OCI-LY3 (cell line): Measurements from ENCODE around the gene SASH1.

ENCODE experiments used
- H2AFZ ChIP-seq: fragments of 200-600, 300-600 bp; shearing (Covaris generic); 2 replicates; pipeline ENCODE4 v1.6.0; 2014; ENCODE audit warnings: antibody characterized with exemption, low read depth, low read length
- H3K27ac ChIP-seq: fragments of 200-600, 300-600 bp; sonication (generic); 2 replicates; pipeline ENCODE4 v1.5.1; 2014; ENCODE audit warnings: mild to moderate bottlenecking, low read length, moderate library complexity, mixed read lengths
- H3K27me3 ChIP-seq: fragments of 200-600, 300-600 bp; sonication (generic); 2 replicates; pipeline ENCODE4 v1.6.1; 2014; ENCODE audit warnings: low read depth, low read length, mixed read lengths
- H3K36me3 ChIP-seq: fragments of 200-600, 300-600 bp; sonication (generic); replicated peaks from 2 replicates; pipeline ENCODE3; 2014; ENCODE audit warnings: low read depth, low read length, mixed read lengths
- H3K4me1 ChIP-seq: fragments of 300-600, 200-600 bp; sonication (generic); 2 replicates; pipeline ENCODE4 v1.6.1; 2014; ENCODE audit warnings: low read length, mixed read lengths
- H3K4me2 ChIP-seq: fragments of 200-600, 300-600 bp; sonication (generic); 2 replicates; pipeline ENCODE4 v1.6.1; 2014; ENCODE audit warnings: low read length, mixed read lengths
- H3K4me3 ChIP-seq: fragments of 300-600, 200-600 bp; sonication (generic); 2 replicates; pipeline ENCODE4 v1.5.1; 2014; ENCODE audit warnings: antibody characterized with exemption, mild to moderate bottlenecking, low read length, moderate library complexity
- H3K79me2 ChIP-seq: fragments of 300-600, 200-600 bp; shearing (Covaris generic); 2 replicates; pipeline ENCODE4 v1.6.1; 2014; ENCODE audit warnings: mild to moderate bottlenecking, low read length, mixed read lengths
- H3K9ac ChIP-seq: fragments of 300-600, 200-600 bp; shearing (Covaris generic); 2 replicates; pipeline ENCODE4 v1.6.0; 2014; ENCODE audit warnings: mild to moderate bottlenecking, low read length, moderate library complexity
- H3K9me3 ChIP-seq: fragments of 200-600, 300-600 bp; shearing (Covaris generic); 2 replicates; pipeline ENCODE4 v1.6.1; 2014; ENCODE audit warnings: low read length, mixed read lengths; ENCODE audit not compliant: insufficient read depth
- H4K20me1 ChIP-seq: fragments of 200-600, 300-600 bp; sonication (generic); 2 replicates; pipeline ENCODE4 v1.6.1; 2016; ENCODE audit warnings: low read length, mixed read lengths; ENCODE audit not compliant: insufficient read depth
- EZH2phosphoT487 ChIP-seq: fragments of 200-600 bp; shearing (Covaris generic); IDR thresholded peaks from 2 replicates; pipeline ENCODE4 v1.6.1; 2018; ENCODE audit warnings: antibody characterized with exemption, mixed run types, low read depth
- TF ChIP-seq, protein P1 (sequence below): fragments of 200-600, 300-600 bp; sonication (generic); IDR thresholded peaks from 2 replicates; pipeline ENCODE4 v1.5.1; 2014; ENCODE audit warnings: antibody characterized with exemption, low read length, low read depth

SASH1 gene

DNA sequence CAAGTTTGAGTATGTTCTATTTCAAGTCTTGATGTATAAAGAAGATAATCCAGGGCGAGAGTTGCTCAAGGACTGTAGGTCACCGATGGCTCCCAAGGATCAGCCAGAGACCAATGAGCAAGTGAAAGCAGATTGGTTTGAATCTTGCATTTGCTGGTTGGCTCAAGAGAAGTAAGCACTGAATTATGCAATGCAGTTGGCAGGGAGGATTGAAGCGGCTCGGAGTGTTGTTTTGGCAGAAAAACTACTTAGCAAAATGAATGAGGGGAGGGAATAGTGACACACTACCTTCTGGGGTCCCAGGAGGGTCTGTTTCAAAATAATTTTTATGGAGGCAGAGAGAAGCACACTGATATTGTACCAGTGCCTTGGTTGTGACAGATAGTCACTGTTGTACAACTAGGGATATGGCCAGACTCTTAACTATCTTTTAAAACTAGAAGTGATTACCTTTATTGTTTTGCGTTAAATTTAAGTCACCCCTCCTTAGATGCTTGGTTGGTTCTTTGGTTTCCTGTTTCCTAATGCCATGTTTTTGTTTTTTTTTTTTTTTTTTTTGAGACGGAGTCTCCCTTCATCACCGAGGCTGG lies 15.7 kb downstream of the SASH1 start:
- no peaks in the 10 kb centered on the region for H3K4me1 ChIP-seq
- H3K9me3 ChIP-seq, result no peaks in the 10 kb centered on the region
- no peak overlapping the region for H3K4me2 ChIP-seq
- no peak for TF ChIP-seq EZH2phosphoT487
- TF ChIP-seq, protein P1, sequence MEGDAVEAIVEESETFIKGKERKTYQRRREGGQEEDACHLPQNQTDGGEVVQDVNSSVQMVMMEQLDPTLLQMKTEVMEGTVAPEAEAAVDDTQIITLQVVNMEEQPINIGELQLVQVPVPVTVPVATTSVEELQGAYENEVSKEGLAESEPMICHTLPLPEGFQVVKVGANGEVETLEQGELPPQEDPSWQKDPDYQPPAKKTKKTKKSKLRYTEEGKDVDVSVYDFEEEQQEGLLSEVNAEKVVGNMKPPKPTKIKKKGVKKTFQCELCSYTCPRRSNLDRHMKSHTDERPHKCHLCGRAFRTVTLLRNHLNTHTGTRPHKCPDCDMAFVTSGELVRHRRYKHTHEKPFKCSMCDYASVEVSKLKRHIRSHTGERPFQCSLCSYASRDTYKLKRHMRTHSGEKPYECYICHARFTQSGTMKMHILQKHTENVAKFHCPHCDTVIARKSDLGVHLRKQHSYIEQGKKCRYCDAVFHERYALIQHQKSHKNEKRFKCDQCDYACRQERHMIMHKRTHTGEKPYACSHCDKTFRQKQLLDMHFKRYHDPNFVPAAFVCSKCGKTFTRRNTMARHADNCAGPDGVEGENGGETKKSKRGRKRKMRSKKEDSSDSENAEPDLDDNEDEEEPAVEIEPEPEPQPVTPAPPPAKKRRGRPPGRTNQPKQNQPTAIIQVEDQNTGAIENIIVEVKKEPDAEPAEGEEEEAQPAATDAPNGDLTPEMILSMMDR, result no peak
- H3K36me3 ChIP-seq, result no peaks in the 10 kb centered on the region
- H2AFZ ChIP-seq, result no peak overlapping the region
- H3K27ac ChIP-seq, result no peak overlapping the region
- H3K9ac ChIP-seq, result no peak overlapping the region
- no peak overlapping the region for H3K4me3 ChIP-seq
- H3K79me2 ChIP-seq, result no peaks in the 10 kb centered on the region
- H3K27me3 ChIP-seq, result no peaks in the 10 kb centered on the region
- no peaks in the 10 kb centered on the region for H4K20me1 ChIP-seq

DNA sequence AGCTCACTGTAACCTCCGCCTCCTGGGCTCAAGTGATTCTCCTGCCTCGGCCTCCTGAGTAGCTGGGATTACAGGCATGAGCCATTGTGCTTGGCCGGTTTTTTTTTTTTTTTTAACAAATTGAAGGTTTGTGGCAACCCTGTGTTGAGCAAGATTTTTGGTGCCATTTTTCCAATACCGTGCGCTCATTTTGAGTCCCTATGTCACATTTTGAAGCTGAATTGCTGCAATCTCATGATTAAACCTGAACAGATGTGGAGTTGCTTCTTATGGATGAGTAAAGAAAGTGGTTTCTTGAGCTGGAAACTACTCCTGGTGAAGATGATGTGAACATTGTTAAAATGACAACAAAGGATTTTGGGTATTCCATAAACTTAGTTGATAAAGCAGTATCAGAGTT lies 16.6 kb downstream of the SASH1 start:
- H3K36me3 ChIP-seq, result no peaks in the 10 kb centered on the region
- no peak overlapping the region for H3K9ac ChIP-seq
- TF ChIP-seq, protein P1, result no peak
- TF ChIP-seq EZH2phosphoT487, result no peak
- no peaks in the 10 kb centered on the region for H3K79me2 ChIP-seq
- no peak overlapping the region for H2AFZ ChIP-seq
- no peak overlapping the region for H3K27ac ChIP-seq
- H4K20me1 ChIP-seq, result no peaks in the 10 kb centered on the region
- no peaks in the 10 kb centered on the region for H3K27me3 ChIP-seq
- no peak overlapping the region for H3K4me2 ChIP-seq
- H3K4me3 ChIP-seq, result no peak overlapping the region
- no peaks in the 10 kb centered on the region for H3K4me1 ChIP-seq
- no peaks in the 10 kb centered on the region for H3K9me3 ChIP-seq

DNA sequence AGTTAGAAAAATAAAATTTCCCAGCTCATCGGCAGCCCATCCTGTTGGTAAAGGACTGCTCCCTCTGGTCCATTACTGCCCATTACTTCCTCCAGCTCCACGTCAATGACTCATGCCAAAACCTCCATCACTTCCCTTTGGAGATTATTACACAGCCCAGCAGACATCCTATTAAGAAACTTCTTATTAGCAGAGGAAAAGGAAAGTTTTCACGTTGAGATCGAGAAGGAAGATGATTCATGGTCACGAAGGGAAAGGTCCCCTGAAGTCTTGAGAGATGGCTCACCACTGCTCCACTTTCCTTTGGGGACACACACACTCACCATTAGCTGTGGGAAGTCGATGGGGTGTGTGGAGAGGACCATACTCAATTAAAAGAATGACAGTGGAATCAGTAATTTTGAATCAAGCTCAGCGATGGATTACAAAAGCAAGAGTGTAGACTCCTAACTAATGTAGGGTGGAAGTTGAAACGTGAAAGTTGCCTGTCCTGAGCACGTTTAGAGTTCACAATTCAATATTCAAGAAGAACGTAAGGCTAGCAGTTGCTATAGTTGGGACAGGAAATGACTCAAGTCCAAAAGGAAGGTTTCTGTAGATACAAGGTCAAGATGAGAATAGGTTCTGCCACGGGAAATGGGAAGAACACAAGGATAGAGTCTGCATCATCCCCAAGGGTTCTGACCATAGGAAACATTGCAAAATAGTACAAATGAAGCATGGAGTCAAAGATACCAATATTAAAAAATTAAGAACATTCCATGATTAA lies 21.6 kb downstream of the SASH1 start:
- Histone ChIP-seq H3K9ac (no peak overlapping the region), H3K4me2 (no peak overlapping the region), H3K9me3 (no peaks in the 10 kb centered on the region), H4K20me1 (no peaks in the 10 kb centered on the region), H3K27me3 (no peaks in the 10 kb centered on the region), H3K4me1 (no peaks in the 10 kb centered on the region), H2AFZ (no peak overlapping the region), H3K27ac (no peak overlapping the region), H3K79me2 (no peaks in the 10 kb centered on the region), H3K4me3 (no peak overlapping the region), H3K36me3 (no peaks in the 10 kb centered on the region)
- TF ChIP-seq EZH2phosphoT487, result no peak
- TF ChIP-seq, protein P1, result no peak

DNA sequence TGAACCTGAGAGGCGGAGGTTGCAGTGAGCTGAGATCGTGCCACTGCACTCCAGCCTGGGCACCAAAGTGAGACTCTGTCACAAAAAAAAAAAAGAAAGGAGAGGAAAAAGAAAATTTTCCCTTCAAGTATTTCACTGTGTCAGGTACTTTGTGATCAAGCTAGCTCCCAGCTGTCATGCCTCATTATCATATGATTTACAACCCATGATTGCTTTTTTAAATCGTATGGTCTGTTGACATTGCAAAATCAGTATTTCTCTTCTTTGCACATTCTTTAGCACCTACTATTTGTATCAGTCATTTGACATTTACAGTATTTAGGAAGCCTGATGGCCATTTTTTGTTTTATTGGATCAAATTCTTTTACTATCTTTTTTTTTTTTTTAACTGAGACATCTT lies 22.4 kb downstream of the SASH1 start:
- Histone ChIP-seq H3K4me3 (no peak overlapping the region), H3K4me2 (no peak overlapping the region), H2AFZ (no peak overlapping the region), H4K20me1 (no peaks in the 10 kb centered on the region), H3K27ac (no peak overlapping the region), H3K4me1 (no peaks in the 10 kb centered on the region), H3K36me3 (no peaks in the 10 kb centered on the region), H3K79me2 (no peaks in the 10 kb centered on the region), H3K27me3 (no peaks in the 10 kb centered on the region), H3K9ac (no peak overlapping the region), H3K9me3 (no peaks in the 10 kb centered on the region)
- TF ChIP-seq EZH2phosphoT487, result no peak
- TF ChIP-seq, protein P1, result no peak
